ENCODE results near the gene PIK3R3. TPM values are rescaled to one million over a fixed set of nuclear protein-coding genes. Genes with fewer than 3 reads are reported as not detected.

The PIK3R3 gene
- total RNA-seq, result 4.9 TPM
- polyA plus RNA-seq, result 1 to 10 TPM; 3.2 to 7.7 (median 5.0) TPM

DNA sequence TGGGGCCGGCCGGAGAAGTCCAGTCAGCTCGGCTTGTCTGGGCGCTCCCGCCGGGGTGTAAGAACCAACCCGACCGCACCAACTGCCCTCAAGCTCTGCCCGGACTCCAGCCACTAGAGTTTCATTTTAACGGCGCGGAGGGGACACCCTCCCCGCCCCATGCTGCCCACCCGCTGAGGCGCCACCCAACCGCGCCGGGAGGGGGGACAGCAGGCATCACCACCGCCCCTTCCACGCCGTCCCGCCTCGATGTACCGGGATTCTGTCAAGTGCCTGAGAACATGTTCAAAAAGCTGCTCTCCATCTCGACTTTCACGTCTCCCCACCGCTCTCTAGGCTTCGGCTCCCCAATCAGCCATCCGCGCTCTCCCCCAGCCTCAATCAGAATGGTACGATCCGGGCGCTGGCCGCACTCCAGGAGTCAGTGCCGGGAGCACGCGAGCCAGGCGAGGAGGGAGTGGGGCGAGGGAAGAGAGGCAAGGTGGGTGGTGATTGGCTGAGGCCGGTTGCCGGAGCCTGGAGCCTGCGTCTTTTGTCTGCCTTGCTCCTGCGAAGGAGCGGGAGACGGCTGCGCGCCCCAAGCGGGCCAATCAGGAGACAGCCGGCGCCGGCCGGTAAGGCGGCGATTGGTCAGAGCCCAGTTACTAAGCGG is at the start of gene PIK3R3:
Gene PIK3R3 (minus strand): TSS at position 101 of the 652 bp plus-strand sequence. CDS start 677 bp downstream, outside the sequence.
- Histone ChIP-seq H3K9me3 (ENCODE audit: control insufficient read depth in 2 of 2, low read length in 2 of 2) (no peaks in the 10 kb centered on the region), H3K4me3 (ENCODE audit: low read depth, low read length) (peak within 1 kb of the TSS; percentile 85), H3K27me3 (ENCODE audit: control insufficient read depth, insufficient read depth, low read length) (peaks cover 23% of the 10 kb centered on the region), H3K4me1 (ENCODE audit: control insufficient read depth, insufficient read depth, low read length, poor library complexity, severe bottlenecking) (peaks cover 22% of the 10 kb centered on the region), H3K36me3 (ENCODE audit: control insufficient read depth, insufficient read depth, low read length) (no peaks in the 10 kb centered on the region), H3K27ac (ENCODE audit: insufficient read depth, low read length, poor library complexity, severe bottlenecking) (peak within 1 kb of the TSS; percentile 65)
- H3K4me1 Mint-ChIP-seq, result peaks cover 0 to 36% (median 17%) of the 10 kb centered on the region in 4 donors
- H3K36me3 Mint-ChIP-seq, result no peaks in the 10 kb centered on the region
- H3K27me3 Mint-ChIP-seq, result peaks cover 54% of the 10 kb centered on the region
- ATAC-seq (ENCODE audit: low read depth in 2 of 2), result peak; percentile 87 to 88
- H3K27ac Mint-ChIP-seq, result peak within 1 kb of the TSS; percentile 86 to 94 (median 87)
- H3K4me3 Mint-ChIP-seq, result peak within 1 kb of the TSS; percentile 93 to 99 (median 96)
- H3K9me3 Mint-ChIP-seq, result peaks cover 0 to 4% (median 0%) of the 10 kb centered on the region in 7 donors
- peak; percentile 70 to 96 (median 75) for DNase-seq

DNA sequence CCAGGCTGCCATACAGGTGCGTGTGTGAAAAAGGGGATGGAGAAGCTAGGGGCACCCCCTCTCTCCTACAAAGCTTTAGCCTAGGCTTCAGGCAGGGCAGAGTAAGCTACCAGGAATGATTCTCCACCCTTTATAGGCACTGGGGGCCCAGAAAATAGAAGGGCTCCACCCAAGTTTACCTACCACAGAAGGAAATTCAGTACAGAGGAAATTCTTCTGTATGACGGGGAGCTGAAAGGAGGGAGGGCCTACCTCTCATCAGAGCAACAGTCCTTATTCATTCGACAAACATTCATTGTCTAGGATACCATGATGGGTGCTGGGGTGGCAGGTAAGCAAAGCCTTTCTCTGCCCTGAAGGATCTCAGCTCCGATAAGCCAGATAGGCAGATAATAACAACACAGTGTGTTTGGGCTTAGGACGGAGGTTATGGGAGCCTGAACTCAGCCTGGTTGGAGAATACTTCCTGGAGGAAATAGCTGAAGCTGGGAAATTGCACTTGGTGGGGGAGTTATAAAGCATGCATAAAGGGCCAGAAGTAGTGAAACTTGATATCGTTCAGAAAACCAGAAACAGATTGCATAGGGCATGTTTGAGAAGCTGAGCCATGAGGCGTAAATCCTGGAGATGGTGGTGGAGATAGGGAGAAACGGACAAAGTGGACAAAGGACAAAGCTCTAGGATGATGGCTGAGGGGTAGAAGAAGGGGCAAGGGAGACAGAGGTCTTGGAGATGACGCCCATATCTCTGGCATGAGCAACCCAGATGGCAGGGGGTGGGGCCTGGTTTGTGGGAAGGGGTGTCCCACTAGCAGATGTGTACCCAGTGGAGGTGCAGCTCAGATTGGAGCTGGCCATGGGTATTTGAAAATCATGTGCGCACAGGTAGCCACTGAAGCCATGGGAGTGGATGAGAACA is 49.2 kb upstream of the PIK3R3 start:
- H3K4me3 Mint-ChIP-seq, result no peak overlapping the region
- peak overlapping the region in 1 of 3 donors; percentile 1 for H3K27ac Mint-ChIP-seq
- no peak for DNase-seq
- H3K27me3 Mint-ChIP-seq, result no peaks in the 10 kb centered on the region
- Histone ChIP-seq H3K4me1 (ENCODE audit: control insufficient read depth, insufficient read depth, low read length, poor library complexity, severe bottlenecking) (peaks cover 9% of the 10 kb centered on the region), H3K36me3 (ENCODE audit: control insufficient read depth, insufficient read depth, low read length) (no peaks in the 10 kb centered on the region), H3K4me3 (ENCODE audit: low read depth, low read length) (no peak overlapping the region), H3K9me3 (ENCODE audit: control insufficient read depth in 2 of 2, low read length in 2 of 2) (no peaks in the 10 kb centered on the region), H3K27me3 (ENCODE audit: control insufficient read depth, insufficient read depth, low read length) (no peaks in the 10 kb centered on the region), H3K27ac (ENCODE audit: insufficient read depth, low read length, poor library complexity, severe bottlenecking) (no peak overlapping the region)
- H3K4me1 Mint-ChIP-seq, result peaks cover 0 to 14% (median 2%) of the 10 kb centered on the region in 4 donors
- no peaks in the 10 kb centered on the region for H3K9me3 Mint-ChIP-seq
- no peaks in the 10 kb centered on the region for H3K36me3 Mint-ChIP-seq
- ATAC-seq (ENCODE audit: low read depth in 2 of 2), result no peak

DNA sequence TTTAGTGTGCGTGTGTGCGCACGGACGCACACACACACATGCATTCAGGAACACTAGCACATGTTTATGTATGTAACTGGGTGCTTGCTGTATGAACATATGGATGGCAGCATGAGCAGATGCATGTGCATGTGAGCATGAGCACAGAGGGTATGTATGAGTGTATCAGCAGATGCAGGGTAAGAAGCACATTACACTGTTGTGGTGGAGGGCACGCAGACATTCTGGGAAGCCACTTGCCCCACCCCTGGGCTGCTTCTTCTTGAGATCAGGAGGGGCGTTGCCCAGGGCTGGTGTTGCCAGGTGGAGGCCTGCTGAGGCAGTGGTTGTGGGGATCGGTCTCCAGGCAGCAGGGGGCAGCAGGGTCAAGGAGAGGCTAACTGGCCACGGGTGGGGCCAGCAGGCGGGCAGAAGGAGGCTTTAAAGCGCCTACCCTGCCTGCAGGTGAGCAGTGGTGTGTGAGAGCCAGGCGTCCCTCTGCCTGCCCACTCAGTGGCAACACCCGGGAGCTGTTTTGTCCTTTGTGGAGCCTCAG is 47.7 kb upstream of the PIK3R3 start:
- Mint-ChIP-seq H3K9me3 (no peaks in the 10 kb centered on the region), H3K4me1 (peaks cover 0 to 11% (median 2%) of the 10 kb centered on the region in 4 donors), H3K27me3 (no peaks in the 10 kb centered on the region), H3K27ac (no peak overlapping the region), H3K36me3 (no peaks in the 10 kb centered on the region), H3K4me3 (no peak overlapping the region)
- DNase-seq (peak in 1 of 3 donors; percentile 20), ATAC-seq (ENCODE audit: low read depth in 2 of 2) (no peak)
- Histone ChIP-seq H3K4me1 (ENCODE audit: control insufficient read depth, insufficient read depth, low read length, poor library complexity, severe bottlenecking) (peaks cover 9% of the 10 kb centered on the region), H3K27ac (ENCODE audit: insufficient read depth, low read length, poor library complexity, severe bottlenecking) (no peak overlapping the region), H3K27me3 (ENCODE audit: control insufficient read depth, insufficient read depth, low read length) (no peaks in the 10 kb centered on the region), H3K36me3 (ENCODE audit: control insufficient read depth, insufficient read depth, low read length) (no peaks in the 10 kb centered on the region), H3K4me3 (ENCODE audit: low read depth, low read length) (no peak overlapping the region), H3K9me3 (ENCODE audit: control insufficient read depth in 2 of 2, low read length in 2 of 2) (no peaks in the 10 kb centered on the region)

DNA sequence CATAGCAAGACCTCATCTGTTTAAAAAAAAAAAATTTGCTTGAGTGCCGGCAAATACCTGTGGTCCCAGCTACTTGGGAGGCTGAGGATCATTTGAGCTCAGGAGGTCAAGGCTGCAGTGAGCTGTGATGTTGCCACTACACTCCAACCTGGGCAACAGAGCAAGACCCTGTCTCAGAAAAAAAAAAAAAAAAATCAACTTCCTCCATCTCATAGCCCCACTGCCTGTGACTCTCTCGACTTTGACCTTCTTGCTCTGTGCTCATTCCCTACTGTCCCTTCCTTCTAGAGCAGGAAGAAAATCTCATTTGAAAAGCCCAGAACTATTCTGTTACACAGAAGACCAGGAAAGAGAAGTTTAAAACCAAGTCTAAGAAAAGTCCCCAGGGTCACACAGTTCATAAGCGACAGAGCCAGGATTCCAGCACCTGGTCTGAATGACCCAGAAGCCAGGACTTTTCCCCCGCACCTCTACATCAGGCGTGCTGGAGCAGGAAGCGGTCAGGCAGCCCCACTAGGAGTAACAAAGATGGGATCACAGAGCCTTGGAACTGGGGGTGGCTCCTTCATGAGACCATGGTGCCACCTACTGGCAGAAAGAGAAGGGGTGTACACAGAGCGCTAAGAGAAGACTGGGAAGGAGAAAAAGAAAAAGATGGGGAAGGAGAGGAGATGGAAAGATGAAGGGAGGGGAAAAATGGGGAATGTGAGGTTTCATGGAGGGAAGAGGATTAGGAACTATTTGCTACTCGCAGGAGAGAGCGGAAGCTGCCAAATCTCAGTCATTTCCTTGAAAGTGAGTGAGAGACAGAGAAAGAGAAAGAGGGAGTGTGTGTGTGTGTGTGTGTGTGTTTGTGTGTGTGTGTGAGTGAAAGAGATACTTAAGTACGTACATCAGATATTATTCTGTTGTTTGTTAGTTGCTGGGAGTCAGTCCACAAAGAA is 47.0 kb upstream of the PIK3R3 start:
- Histone ChIP-seq H3K27me3 (ENCODE audit: control insufficient read depth, insufficient read depth, low read length) (no peaks in the 10 kb centered on the region), H3K9me3 (ENCODE audit: control insufficient read depth in 2 of 2, low read length in 2 of 2) (no peaks in the 10 kb centered on the region), H3K4me3 (ENCODE audit: low read depth, low read length) (no peak overlapping the region), H3K36me3 (ENCODE audit: control insufficient read depth, insufficient read depth, low read length) (no peaks in the 10 kb centered on the region), H3K4me1 (ENCODE audit: control insufficient read depth, insufficient read depth, low read length, poor library complexity, severe bottlenecking) (peaks cover 6% of the 10 kb centered on the region), H3K27ac (ENCODE audit: insufficient read depth, low read length, poor library complexity, severe bottlenecking) (no peak overlapping the region)
- Mint-ChIP-seq H3K9me3 (no peaks in the 10 kb centered on the region), H3K27me3 (no peaks in the 10 kb centered on the region), H3K36me3 (no peaks in the 10 kb centered on the region), H3K27ac (no peak overlapping the region), H3K4me1 (peaks cover 0 to 4% (median 0%) of the 10 kb centered on the region in 4 donors), H3K4me3 (no peak overlapping the region)
- DNase-seq (peak; percentile 51 to 70 (median 65)), ATAC-seq (ENCODE audit: low read depth in 2 of 2) (peak; percentile 71 to 77)

- H3K9me3 ChIP-seq (ENCODE audit: control insufficient read depth in 2 of 2, low read length in 2 of 2), result no peaks in the 10 kb centered on the region
- H3K36me3 Mint-ChIP-seq, result no peaks in the 10 kb centered on the region
- DNase-seq (no peak), ATAC-seq (ENCODE audit: low read depth in 2 of 2) (no peak)
- no peak within 1 kb of the TSS for H3K27ac ChIP-seq (ENCODE audit: insufficient read depth, low read length, poor library complexity, severe bottlenecking)
- no peak within 1 kb of the TSS for H3K4me3 Mint-ChIP-seq
- no peak within 1 kb of the TSS for H3K4me3 ChIP-seq (ENCODE audit: low read depth, low read length)
- peaks cover 4% of the 10 kb centered on the region for H3K27me3 Mint-ChIP-seq
- H3K27ac Mint-ChIP-seq, result peak within 1 kb of the TSS in 1 of 3 donors; percentile 48
- peaks cover 6% of the 10 kb centered on the region for H3K4me1 ChIP-seq (ENCODE audit: control insufficient read depth, insufficient read depth, low read length, poor library complexity, severe bottlenecking)
- H3K9me3 Mint-ChIP-seq, result peaks cover 0 to 1% (median 0%) of the 10 kb centered on the region in 7 donors
- no peaks in the 10 kb centered on the region for H3K4me1 Mint-ChIP-seq
- no peaks in the 10 kb centered on the region for H3K36me3 ChIP-seq (ENCODE audit: control insufficient read depth, insufficient read depth, low read length)
- H3K27me3 ChIP-seq (ENCODE audit: control insufficient read depth, insufficient read depth, low read length), result no peaks in the 10 kb centered on the region
These were observed 43.9 kb upstream of the PIK3R3 start, which contains the start of gene P3R3URF for GRCh38 chr1:46176211-46176865. TSS of gene P3R3URF (minus strand) at chr1:46176488. CDS start at chr1:46176471, 17 bp downstream.

GRCh38 chr1:46175243-46175642 is 42.8 kb upstream of the PIK3R3 start:
- H3K27ac Mint-ChIP-seq, result no peak overlapping the region
- H3K27ac ChIP-seq (ENCODE audit: insufficient read depth, low read length, poor library complexity, severe bottlenecking), result no peak overlapping the region
- no peaks in the 10 kb centered on the region for H3K36me3 ChIP-seq (ENCODE audit: control insufficient read depth, insufficient read depth, low read length)
- H3K4me3 Mint-ChIP-seq, result no peak overlapping the region
- no peaks in the 10 kb centered on the region for H3K9me3 ChIP-seq (ENCODE audit: control insufficient read depth in 2 of 2, low read length in 2 of 2)
- no peak overlapping the region for H3K4me3 ChIP-seq (ENCODE audit: low read depth, low read length)
- H3K27me3 ChIP-seq (ENCODE audit: control insufficient read depth, insufficient read depth, low read length), result no peaks in the 10 kb centered on the region
- H3K36me3 Mint-ChIP-seq, result no peaks in the 10 kb centered on the region
- no peaks in the 10 kb centered on the region for H3K4me1 Mint-ChIP-seq
- H3K27me3 Mint-ChIP-seq, result peaks cover 8% of the 10 kb centered on the region
- ATAC-seq (ENCODE audit: low read depth in 2 of 2) (no peak), DNase-seq (no peak)
- peaks cover 0 to 1% (median 0%) of the 10 kb centered on the region in 7 donors for H3K9me3 Mint-ChIP-seq
- peaks cover 6% of the 10 kb centered on the region for H3K4me1 ChIP-seq (ENCODE audit: control insufficient read depth, insufficient read depth, low read length, poor library complexity, severe bottlenecking)

Measured in CD4-positive, CD25-positive, alpha-beta regulatory T cell (primary cell).